Left ventricle myocardium inferior (tissue), 1 donor: ENCODE measurements around the gene THSD4. TPM values are rescaled to one million over a fixed set of nuclear protein-coding genes. Genes with fewer than 3 reads are reported as not detected.

Experiments used
- DNase-seq: peaks from one replicate; pipeline ENCODE4 v3.0.0-alpha.2; 2020
- H3K27ac ChIP-seq: fragments of 200-600 bp; replicated peaks from 2 replicates; pipeline ENCODE4 v1.8.0; 2021
- H3K27me3 ChIP-seq: fragments of 200-600 bp; 2 replicates; pipeline ENCODE4 v1.8.0; 2021; ENCODE audit warnings: low read depth
- H3K36me3 ChIP-seq: fragments of 200-600 bp; 2 replicates; pipeline ENCODE4 v1.8.0; 2021
- H3K4me1 ChIP-seq: fragments of 200-600 bp; 2 replicates; pipeline ENCODE4 v1.8.0; 2021
- H3K4me3 ChIP-seq: fragments of 200-600 bp; 2 replicates; pipeline ENCODE4 v1.8.0; 2021; ENCODE audit warnings: mild to moderate bottlenecking, moderate library complexity
- H3K9me3 ChIP-seq: fragments of 200-600 bp; replicated peaks from 2 replicates; pipeline ENCODE4 v1.8.0; 2021
- intact Hi-C: fragments of 100-400 bp; cut with micrococcal nuclease; formaldehyde crosslinking; loops from one replicate; pipeline ENCODE4 v1.11.0; 2022
- total RNA-seq: library from RNA; stranded (reverse); fragmentation: NEBNext Ultra II Directional; extraction: Animal tissue kit (Norgen Biotek cat#: 25700); gene quantifications from one replicate; pipeline ENCODE4 v1.2.1, GENCODE V29; 2021
- TF ChIP-seq, protein P1 (sequence below): fragments of 200-600 bp; IDR thresholded peaks from 2 replicates; pipeline ENCODE4 v1.8.0; 2021; ENCODE audit warnings: antibody characterized with exemption, mild to moderate bottlenecking, borderline replicate concordance
- donor health status: DM: no; HTN: yes; CAD: no; lungs with severe emphysema.

The THSD4 gene
- total RNA-seq, 1 donor from 2014 or later: 95.8 TPM

DNA sequence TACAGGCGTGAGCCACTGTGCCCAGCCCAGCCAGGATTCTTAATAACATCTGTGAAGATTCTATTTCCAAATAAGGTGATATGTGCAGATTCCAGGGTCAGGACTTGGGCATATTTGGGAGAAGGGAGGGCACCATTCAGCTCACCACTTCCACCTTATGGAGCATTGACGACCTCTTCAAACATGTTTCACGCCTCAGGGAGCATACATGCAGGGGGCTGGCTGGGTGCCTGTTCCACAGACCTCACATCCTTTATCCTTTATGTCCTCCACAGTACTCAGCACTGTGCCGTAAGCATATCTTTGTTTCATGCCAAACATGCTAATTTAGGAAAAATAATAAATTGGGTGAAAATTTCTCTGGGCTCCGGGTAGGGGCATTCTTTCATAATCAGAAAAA is 229.0 kb downstream of the THSD4 start:
- Histone ChIP-seq H3K36me3 (no peaks in the 10 kb centered on the region), H3K4me3 (no peak overlapping the region), H3K27me3 (no peaks in the 10 kb centered on the region), H3K27ac (no peak overlapping the region), H3K9me3 (no peaks in the 10 kb centered on the region), H3K4me1 (peaks cover 11% of the 10 kb centered on the region)
- TF ChIP-seq, protein P1, sequence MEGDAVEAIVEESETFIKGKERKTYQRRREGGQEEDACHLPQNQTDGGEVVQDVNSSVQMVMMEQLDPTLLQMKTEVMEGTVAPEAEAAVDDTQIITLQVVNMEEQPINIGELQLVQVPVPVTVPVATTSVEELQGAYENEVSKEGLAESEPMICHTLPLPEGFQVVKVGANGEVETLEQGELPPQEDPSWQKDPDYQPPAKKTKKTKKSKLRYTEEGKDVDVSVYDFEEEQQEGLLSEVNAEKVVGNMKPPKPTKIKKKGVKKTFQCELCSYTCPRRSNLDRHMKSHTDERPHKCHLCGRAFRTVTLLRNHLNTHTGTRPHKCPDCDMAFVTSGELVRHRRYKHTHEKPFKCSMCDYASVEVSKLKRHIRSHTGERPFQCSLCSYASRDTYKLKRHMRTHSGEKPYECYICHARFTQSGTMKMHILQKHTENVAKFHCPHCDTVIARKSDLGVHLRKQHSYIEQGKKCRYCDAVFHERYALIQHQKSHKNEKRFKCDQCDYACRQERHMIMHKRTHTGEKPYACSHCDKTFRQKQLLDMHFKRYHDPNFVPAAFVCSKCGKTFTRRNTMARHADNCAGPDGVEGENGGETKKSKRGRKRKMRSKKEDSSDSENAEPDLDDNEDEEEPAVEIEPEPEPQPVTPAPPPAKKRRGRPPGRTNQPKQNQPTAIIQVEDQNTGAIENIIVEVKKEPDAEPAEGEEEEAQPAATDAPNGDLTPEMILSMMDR: no peak
- DNase-seq: no peak
- intact Hi-C loops: no loop called here

DNA sequence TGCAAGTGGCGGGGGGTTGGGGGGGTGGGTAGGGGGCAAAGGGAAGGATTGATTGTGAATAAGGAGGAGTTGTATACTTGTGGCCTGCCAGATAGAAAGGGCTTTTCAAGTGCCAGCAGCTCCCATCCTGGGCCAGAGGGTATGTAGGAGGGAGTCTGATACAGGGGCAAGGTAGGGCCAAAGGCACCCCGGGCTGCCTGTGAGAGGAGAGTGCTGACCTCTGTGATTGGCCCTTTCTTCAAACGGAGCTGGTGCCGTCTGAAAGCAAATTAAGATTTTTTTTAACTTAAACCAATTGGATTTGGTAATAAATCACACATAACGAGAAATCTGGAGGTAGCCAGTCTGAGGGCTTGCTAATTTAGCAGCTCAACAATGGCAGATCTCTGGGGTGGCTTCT is 229.9 kb downstream of the THSD4 start:
- H3K4me1 ChIP-seq: peaks cover 19% of the 10 kb centered on the region
- DNase-seq: no peak
- H3K36me3 ChIP-seq: no peaks in the 10 kb centered on the region
- H3K27ac ChIP-seq: no peak overlapping the region
- no peaks in the 10 kb centered on the region for H3K9me3 ChIP-seq
- TF ChIP-seq, protein P1: no peak
- no peaks in the 10 kb centered on the region for H3K27me3 ChIP-seq
- no peak overlapping the region for H3K4me3 ChIP-seq
- intact Hi-C loops: no loop called here

DNA sequence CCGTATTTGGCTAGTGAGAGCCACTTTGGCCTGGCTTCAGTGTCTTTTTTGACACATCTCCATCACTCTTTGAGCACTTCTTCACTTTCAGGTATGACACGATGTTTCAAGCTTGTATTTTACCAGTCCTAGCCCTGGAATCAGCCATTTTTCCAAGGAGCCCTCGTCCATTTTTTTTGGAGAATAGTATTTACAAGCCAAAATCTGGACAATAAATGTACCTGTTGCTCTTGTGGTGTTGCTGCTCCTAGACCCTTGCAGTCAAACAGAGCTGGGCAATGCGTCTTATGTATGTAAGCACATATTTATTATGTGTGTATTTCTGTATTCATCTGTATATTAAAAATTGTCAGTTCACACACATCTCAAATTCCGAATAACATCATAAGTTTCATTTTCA is 231.2 kb downstream of the THSD4 start:
- Histone ChIP-seq H3K27me3 (no peaks in the 10 kb centered on the region), H3K36me3 (no peaks in the 10 kb centered on the region), H3K27ac (no peak overlapping the region), H3K9me3 (no peaks in the 10 kb centered on the region), H3K4me1 (peaks cover 32% of the 10 kb centered on the region), H3K4me3 (no peak overlapping the region)
- no peak for DNase-seq
- intact Hi-C loops: no loop called here
- TF ChIP-seq, protein P1: no peak

DNA sequence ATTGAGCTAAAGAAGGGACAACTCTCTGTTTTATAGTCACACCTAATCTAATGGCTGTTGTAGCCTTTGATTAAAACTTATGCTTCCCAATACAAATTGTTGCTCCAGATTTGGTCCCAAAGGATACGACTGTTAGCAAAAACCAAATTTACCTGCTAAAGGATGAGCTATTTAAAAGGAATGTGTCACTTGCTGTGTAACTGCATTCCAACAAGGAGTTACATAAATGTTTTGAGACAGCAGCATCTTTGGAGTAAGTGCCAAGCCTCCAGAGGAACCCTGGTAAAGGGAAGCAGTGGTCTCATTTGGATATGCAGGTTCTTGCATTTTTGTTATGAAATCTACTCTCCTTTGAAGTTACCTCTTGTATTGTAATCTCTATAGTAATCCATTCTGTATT is 233.3 kb downstream of the THSD4 start:
- TF ChIP-seq, protein P1: no peak
- Histone ChIP-seq H3K27me3 (no peaks in the 10 kb centered on the region), H3K27ac (peak overlapping the region; percentile 42), H3K4me1 (peaks cover 46% of the 10 kb centered on the region), H3K36me3 (no peaks in the 10 kb centered on the region), H3K9me3 (no peaks in the 10 kb centered on the region), H3K4me3 (no peak overlapping the region)
- DNase-seq: no peak
- intact Hi-C loops: no loop called here

DNA sequence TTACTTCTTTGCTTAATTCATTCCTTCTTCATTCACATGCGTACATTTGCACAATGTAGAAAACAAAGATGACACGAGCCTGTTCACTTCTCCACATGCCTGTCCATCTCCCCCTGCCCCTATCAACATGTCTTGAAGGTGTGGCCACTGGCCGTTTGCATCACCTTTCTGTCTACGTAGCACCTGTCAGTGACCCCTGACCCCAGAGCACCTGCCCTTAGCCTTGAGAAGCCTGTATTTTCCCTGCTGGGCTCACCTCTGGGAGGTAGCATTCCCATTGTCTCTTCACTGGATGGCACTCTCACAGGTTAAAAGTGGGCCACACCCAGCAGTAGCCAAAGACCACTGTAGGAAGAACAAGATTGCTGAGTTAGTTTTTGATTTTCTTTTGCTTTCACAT is 234.1 kb downstream of the THSD4 start:
- Histone ChIP-seq H3K27ac (peak overlapping the region; percentile 42), H3K9me3 (no peaks in the 10 kb centered on the region), H3K4me3 (no peak overlapping the region), H3K36me3 (no peaks in the 10 kb centered on the region), H3K27me3 (no peaks in the 10 kb centered on the region), H3K4me1 (peaks cover 46% of the 10 kb centered on the region)
- no peak for DNase-seq
- TF ChIP-seq, protein P1: no peak
- intact Hi-C loops: no loop called here
